HG02852 (cell line): ENCODE results near the gene KIAA0319L.

Experiments
- ATAC-seq: cut with Tn5 transposase; IDR thresholded peaks from one replicate; pipeline ENCODE4 v1.9.1; 2021; ENCODE audit warnings: mild to moderate bottlenecking, moderate library complexity; ENCODE audit not compliant: unreplicated experiment

The KIAA0319L gene

DNA sequence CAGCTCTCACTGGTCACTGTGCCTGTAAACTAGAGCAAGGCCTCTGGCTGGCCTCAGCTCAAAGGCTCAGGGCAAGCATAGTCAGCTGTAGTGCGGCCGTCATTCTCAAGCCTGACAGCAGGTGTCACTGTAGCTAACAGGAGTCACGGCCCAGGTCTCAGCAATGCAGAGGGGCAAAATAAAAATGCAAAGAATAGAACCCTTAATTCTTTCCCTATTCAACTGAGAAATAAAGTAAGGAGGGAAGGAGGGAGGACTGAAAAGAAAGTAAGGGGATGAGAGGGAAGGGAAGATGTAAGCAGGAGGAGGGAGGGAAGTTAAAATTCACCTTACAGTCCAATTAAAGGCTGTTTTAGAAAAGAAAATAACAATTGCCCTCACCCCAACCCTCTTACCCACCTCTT lies 106.1 kb downstream of the KIAA0319L start:
- no peak for ATAC-seq

DNA sequence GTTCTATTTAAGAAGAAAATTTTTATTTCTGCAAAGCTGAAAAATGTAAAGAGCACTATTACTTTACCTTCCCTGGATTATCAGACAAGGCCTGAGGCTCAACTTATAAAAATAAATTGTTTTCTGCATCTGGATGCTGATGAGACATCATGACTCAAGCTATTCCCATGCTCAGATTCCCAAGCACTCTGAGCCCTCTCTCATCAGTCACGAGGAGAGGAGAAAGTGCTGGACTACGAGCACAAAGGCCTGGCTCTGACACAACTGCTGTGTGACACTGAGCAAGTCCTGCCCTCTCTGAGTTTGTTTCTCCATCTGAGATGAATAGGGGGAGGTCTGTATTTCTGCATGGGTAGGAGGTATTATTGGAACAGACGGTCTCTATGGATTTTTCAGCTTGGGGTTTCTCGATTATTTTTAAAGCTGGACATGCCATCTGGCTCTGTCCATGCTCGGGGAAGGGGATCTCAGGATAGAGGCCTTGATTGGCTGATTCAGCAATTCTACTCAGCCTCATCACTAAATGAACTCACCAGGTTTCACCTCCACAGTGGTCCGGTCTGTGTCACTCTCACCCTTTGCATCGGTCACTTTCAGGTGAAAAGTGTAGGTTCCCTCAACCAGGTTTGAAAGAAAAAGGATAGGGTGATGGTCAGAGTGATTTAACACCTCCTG lies 107.7 kb downstream of the KIAA0319L start:
- ATAC-seq, result no peak

DNA sequence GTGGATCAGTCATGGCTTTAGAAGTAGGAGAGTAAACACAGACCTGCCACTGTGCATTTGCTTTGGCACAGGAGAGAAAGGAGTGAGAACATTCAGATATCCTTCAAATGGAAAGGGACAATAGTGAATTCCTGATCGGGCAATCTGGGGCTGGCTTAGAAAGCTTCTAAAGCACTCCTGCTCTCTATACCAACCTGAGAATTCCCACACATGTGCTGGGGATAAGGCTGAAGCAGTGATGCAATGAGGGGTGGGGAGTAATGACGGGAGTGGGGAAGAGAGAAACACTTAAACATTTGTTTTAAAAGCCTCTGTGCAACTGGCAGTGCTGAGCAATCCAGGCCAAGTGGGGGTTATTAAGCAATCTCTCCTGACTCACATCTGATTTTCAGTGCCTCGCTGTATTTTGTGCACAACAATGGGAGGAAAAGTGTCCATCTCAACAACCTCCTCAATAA lies 108.8 kb downstream of the KIAA0319L start:
- ATAC-seq, result no peak

DNA sequence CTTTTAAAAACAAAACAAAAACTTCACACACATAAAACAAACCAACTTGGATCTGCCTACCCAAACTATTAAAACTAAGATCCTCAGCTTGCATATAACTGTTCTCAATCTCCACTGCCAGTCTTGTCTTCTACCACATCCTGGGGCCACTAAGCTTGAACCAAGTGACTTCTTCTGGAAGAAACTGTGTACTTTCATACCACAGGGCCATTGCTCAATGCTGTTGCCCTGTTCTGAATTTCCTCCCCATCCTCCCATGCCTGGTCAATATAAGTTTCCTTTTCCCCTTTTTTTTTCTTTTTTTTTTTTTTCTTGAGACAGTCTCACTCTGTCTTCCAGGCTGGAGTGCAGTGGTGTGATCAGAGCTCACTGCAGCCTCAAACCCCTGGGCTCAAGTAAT lies 109.9 kb downstream of the KIAA0319L start:
- ATAC-seq, result no peak

DNA sequence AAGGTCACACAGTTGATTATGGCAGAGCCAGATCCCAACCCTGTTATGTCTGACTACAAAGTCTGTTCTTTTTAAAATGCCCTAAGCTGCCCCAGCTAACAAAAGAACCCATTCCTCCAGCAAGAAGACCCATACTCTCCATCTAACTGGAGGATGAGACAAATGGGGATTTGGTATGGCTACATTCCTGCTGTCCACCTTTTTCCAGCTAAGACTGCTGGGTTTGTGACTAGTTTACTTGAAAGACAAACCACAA lies 112.8 kb downstream of the KIAA0319L start:
- no peak for ATAC-seq

DNA sequence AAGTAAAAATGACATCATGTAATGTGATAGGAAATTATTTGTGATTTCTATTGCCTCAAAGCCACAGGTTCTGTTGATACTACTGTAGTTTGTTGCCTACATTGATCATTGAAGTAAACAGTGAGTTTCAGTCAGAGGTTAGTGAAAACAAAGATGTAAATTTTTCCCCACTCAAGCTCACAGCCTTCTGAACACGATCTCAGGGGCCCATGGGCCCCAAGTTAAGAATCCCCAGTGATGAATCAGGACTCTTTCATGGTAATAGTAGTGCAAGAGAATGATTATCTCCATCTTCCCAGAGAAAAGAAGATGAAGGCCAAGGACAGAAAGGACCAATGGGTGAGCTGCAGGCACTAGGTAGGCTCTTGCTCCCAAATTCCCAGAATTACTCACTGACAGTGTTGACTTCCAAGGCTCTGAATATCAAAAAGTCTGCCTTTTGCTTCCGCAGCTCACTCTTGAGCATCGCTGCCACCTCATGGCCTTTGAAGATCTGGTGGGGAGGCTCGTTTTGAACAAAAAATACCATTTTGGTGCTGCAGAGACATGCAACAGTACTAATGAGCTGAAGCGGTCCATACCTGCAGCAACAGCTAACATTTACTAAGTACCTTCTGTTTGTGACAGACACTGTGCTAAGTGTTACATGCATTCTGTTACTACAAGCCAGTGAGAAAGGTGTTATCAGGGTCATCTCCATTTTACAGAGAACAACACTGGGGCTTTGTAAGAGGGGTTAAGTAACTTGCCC lies 113.3 kb downstream of the KIAA0319L start:
- ATAC-seq, result no peak

DNA sequence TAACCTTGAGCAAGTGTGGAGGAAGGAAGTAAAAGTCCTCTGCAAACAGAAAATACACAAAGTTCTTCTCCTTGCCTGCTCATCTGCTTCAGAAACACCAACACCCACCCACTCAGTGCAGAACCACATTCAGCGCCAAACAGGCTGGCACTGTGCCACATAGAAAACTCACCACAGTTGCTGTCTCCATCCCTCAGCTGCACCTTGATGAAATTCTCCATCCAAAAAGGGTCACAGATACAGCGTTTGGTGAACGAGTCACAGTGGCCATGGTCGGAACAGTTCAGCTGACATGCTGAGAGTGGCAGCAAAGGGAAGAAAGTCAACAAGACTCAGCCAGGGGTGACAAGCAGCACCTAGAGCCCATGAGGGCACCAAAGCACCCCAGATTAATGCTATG lies 114.5 kb downstream of the KIAA0319L start:
- no peak for ATAC-seq

DNA sequence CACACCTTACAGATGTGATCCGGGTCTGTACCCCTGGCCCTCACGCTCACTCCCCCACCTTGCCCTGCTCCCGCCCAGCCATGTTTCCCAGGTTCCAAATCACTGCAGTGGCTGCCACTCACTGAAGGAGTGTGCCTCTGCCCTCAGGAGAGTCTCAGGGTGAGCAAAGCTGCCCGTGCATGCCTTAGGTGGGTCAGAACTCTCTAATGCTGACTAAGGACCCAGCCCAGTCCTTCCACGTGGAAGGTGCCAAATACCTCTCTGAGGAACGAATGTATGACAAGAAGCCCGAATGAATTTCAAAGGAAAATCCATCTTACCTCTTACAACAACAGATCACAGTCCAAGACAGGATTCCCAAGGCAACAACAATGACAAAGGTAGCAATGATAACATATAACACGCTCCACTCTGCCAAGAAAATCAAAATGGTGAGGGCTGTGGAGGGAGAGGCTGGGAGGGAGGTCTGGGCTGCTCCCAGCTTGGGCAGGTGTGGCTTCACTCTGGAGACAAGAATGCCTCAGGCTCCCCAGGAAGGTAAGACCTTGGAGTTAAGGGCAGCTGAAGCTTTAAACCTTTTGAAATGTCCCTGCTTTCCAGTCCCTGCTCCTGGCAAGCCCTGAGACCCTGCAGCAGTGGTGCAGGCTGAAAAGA lies 115.2 kb downstream of the KIAA0319L start:
- ATAC-seq, result no peak

DNA sequence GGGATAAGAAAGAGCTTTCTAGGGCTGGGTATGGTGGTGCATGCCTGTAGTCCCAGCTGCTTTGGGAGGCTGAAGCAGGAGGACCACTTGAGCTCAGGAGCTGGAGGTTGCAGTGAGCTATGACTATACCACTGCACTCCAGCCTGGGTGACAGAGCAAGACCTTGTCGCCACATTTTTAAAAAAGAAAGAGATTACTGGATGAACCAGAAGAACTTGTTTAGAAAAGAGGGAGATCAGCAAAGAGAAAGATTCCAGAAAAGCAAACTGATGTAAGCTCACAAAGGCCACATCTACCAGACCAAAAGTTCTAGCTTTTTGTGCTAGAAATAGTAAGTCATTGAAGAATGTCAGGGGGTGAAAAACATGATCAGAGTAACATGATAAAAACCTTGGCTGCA lies 117.6 kb downstream of the KIAA0319L start:
- ATAC-seq, result no peak

DNA sequence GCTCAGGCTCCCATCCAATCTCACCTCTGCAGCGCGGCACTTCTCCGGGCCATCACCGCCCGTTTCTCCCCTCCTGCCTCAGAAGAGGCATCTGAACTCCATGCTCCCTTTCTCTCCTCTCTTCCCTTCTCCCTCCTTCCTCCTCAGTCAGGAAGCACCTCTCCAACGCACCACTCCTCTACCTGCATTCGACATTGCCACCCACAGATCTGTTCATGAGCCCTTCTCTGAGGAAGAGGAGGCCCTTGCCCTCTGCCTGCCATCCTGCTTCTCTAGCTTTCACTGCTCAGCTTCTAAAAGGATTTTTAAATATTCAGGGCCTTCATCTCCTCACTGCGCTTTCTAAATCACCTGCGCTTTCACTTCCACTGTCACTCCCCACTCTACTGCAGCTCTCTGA lies 120.0 kb downstream of the KIAA0319L start:
- no peak for ATAC-seq

DNA sequence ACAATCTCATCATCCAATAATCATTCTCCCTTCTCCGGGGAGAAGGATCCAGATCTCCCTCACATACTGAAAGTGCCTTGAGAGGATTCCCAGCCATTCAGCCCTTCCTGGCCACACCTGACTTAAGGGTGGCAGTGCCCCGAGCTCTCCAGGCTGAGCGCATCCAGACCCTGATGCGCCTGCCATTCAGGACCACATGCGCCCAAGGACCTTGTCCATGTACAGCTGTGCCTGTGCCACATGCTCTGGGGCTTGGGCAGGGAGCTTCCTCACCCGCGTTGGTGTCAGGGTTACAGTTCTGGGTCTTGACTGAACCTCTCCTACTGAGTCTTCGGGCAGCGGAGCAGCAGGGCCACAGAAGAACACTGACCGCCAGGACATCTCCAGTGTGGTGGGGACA lies 121.1 kb downstream of the KIAA0319L start:
- no peak for ATAC-seq

DNA sequence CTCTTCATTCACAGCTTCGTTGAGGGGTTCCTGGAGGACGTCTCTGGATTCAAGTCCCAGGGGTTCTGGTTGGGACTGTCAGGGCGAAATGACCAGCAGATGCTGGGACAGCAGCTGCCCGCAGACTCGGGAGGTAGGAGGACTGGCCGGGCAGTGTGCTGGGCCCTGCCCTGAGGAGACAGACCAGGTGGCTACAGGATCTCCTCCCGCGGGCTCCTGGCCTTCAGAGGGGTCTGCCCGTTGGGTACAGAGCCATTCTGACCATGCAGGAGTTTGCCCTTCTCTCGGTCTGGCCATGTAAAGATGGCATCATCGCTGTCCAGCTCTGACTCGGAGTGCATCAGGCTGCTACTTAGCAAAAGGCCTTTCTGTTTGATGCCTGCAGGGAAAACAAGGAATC lies 122.5 kb downstream of the KIAA0319L start:
- no peak for ATAC-seq

DNA sequence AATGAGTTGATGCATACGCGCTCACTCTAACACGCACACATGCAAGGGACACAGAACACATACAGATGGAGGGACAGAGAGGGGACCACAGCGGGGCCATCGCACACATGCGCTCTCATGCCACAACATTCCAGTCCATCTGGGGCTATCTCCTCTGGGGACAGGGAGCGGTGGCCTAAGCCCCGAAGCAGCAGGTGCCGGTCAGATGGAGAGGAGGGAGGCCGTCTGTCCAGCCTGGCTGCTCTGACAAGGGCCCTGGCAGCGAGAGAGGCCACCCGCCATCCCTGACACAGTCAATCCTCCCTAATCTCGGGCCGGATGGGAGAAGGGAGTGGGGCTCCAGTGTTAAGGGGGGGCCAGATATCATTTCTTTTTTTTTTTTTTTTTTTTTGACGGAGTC lies 123.5 kb downstream of the KIAA0319L start:
- no peak for ATAC-seq

DNA sequence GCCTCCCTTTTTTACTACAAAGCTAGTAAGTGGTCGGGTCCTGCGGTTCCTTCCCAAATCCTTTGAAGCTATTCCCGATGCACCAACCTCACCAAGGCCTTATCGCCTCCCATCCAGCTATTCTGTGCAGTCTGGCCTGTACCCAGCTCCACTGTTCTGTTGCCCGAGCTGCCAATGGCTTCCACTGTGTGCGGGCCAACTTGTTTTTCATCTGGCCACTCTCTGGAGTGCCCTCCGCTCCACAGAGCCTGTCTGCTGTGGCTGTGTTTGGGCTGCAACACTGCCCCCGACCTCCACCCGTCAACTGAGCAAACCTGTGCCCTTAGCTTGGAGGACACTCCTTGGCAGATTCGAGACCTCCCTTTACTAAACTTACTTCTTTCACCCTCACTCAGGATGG lies 125.0 kb downstream of the KIAA0319L start:
- ATAC-seq, result no peak

DNA sequence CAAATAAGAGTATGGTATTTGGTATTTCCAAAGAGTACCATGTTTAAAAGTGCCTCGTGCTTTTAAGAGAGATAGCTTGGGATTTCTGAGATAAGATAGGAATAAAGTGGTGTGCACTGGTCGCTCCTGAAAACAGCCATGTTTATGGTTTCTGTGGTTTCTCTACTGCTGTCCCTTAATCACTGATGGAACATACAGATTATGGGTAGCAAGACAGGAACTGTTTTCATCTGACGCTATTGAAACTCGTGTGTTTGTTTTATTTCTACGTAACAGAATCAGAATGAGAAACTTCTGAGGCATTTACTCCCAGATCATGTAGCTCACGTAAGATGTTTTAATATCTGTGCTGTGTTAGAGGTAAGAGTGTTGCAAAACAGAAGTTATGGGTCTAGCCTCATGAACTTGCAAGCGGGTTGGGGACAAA lies 126.0 kb downstream of the KIAA0319L start:
- no peak for ATAC-seq

DNA sequence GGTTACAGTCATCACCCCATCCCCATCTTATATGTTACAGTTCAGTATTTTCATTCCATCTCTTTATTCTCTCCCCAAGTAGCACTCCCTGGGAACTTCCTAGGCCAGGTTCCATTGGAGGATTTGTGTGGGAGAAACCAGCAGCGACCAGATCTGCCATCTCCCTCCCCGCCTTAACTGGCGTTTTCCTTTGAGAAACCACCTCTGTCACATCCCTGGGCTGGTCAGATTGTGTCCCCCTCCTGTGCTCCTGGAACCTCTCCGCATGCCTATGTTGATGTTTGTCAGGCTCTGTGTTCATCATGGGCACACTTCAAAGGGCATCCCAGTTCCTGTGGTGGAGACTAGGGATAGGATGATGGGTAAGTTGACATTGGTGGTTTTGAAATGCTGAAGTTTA lies 126.4 kb downstream of the KIAA0319L start:
- no peak for ATAC-seq

DNA sequence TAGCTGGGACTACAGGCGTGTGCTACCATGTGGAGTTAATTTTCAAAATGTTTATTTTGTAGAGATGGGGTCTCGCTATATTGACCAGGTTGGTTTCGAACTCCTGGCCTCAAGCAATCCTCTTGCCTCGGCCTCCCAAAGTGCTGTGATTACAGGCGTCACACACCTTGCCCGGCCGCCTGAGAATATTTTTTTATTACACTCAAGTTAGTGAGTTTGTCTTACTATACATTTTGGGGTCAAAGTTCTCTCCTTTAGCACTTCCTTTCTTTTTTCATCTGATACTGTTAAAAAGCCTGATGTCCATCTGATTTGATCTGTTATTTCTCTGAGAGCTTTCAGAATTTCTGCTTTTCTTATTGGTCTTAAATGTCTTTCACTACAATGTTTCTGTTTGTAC lies 128.8 kb downstream of the KIAA0319L start:
- no peak for ATAC-seq

DNA sequence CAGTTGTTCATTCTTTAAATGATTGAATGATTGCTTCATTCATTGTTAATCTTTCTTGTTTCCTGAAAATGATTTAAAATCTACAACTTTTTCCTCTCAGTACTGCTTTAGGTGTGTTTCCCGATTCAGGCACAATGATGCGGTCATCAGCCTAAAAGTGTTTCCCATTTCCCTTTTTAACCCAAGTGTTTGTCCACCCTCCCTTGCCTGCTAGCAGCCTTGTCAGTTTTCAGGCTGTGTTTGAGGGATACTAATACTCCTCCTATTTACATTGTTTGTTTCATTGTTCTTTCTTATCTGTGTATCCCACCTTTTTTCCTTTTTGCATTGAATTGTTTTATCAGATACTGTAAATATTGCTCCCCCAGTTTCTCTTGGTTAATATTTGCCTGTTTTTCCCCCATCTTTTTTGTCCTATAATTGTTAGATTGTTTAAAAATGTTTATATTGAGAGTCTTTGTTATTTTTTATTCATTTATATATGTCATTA lies 131.1 kb downstream of the KIAA0319L start:
- no peak for ATAC-seq

DNA sequence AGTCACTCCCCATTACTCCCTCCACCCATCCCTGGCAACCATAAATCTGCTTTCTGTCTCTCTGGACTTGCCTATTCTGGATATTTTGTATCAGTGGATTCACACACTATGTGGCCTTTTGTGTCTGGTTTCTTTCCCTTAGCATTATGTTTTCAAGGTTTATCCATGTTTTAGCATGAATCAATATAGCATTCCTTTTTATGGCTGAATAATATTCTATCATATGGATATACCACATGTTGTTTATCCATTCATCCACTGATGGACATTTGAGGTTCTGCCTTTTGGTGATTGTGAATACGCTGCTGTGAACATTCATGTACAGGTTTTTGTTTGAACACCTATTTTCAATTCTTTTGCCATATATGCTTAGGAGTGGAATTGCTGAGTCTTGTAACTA lies 148.3 kb downstream of the KIAA0319L start:
- no peak for ATAC-seq

DNA sequence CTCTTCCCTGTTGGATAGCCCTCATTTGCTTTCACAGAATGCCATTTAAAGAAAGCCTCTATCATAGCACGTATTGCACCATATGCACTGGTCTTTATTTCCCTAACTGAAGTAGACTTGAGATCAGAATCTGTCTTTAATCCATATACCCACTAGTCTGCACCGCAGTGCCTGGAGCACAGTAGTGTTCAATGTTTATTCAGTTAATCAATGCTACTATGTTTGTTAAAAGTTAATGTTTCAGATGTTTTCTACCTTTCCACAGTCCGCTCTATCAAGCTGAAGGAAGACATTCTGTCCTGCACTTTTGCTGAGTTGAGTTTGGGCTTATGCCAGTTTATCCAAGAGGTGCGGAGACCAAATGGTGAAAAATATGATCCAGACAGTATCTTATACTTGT lies 149.5 kb downstream of the KIAA0319L start:
- ATAC-seq, result no peak

DNA sequence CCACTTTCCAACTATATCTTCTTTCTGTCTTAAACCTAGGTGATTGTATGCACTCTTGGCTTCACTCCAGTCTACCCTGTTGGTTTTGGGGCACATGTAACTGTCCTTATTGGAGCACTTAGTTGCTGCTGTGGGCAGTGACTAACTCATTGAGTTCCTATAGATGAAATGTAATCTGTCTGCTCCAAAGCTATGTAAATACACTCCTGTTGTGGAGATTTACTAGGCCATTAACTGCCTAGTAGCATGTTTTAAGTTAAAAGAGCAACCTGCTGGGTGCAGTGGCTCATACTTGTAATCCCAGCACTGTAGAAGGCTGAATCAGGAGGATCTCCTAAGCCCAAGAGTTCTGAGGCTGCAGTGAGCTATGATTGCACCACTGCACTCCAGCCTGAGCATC lies 151.1 kb downstream of the KIAA0319L start:
- no peak for ATAC-seq

DNA sequence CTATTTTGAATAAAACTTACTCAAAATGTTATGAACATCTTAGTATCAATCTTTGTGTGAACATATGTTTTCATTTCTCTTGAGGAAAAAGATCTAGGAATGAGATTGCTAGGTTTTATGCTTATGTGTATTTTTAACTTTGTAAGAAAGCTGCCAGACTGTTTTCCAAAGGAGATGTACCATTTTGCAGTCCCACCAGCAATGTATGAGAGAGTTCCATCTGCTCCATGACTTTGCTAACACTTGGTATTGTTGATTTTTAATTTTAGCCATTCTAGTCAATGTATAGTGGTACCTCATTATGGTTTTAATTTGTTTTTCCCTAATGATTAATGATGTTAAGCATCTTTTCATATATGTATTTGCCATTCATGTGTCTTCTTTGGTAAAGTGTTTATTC lies 156.2 kb downstream of the KIAA0319L start:
- no peak for ATAC-seq
